Thyroid gland (tissue), 4 donors: ENCODE measurements around the gene COL5A2. TPM values are rescaled to one million over a fixed set of nuclear protein-coding genes. Genes with fewer than 3 reads are reported as not detected.

Experiments used
- DNase-seq, 2 donors: peaks; one replicate each; pipeline ENCODE4 v3.0.0-alpha.2; 2019
- H3K27ac ChIP-seq, 3 donors: fragments of 200-600 bp; sonication (generic); 1 replicate in 2 of 3; 2 replicates in 1 of 3; pipeline ENCODE4 v1.5.1; 2016 to 2019; ENCODE audit warnings: mild to moderate bottlenecking in 1 of 3, moderate library complexity in 1 of 3
- H3K27me3 ChIP-seq: fragments of 200-600 bp; sonication (generic); one replicate; pipeline ENCODE4 v1.5.1; 2019
- H3K36me3 ChIP-seq, 2 donors: fragments of 200-600 bp; sonication (generic); one replicate each; pipeline ENCODE4 v1.5.1; 2016 to 2019
- H3K4me1 ChIP-seq, 2 donors: fragments of 200-600 bp; sonication (generic); one replicate each; pipeline ENCODE4 v1.5.1; 2017 to 2019
- H3K4me3 ChIP-seq, 3 donors: fragments of 200-600 bp; sonication (generic); replicated peaks in 1 of 3; 1 replicate in 2 of 3; 2 replicates in 1 of 3; pipeline ENCODE4 v1.5.1; 2016; ENCODE audit warnings: mild to moderate bottlenecking in 1 of 3
- H3K9me3 ChIP-seq: fragments of 200-600 bp; sonication (generic); one replicate; pipeline ENCODE4 v1.5.1; 2017
- CTCF ChIP-seq, 6 experiments: fragments of 200-600 bp in 3 of 6; fragments of 450-650 bp in 3 of 6; sonication (generic) in 3 of 6; IDR thresholded peaks; one replicate each; pipeline ENCODE4 v1.5.1; 2016 to 2019; ENCODE audit warnings: antibody characterized with exemption in 6 of 6, mild to moderate bottlenecking in 2 of 6, inconsistent platforms in 1 of 6, moderate library complexity in 1 of 6
- POLR2A ChIP-seq, 2 donors: fragments of 450-650 bp; IDR thresholded peaks; one replicate each; pipeline ENCODE4 v1.6.1; 2017; ENCODE audit warnings: antibody characterized with exemption in 2 of 2, mild to moderate bottlenecking in 2 of 2, moderate library complexity in 1 of 2
- WGBS, 2 donors: methylation state at CpG; one replicate each; pipeline ENCODE4 v1.1.5; 2017; 5-methylcytosine and 5-hydroxymethylcytosine counted together
- intact Hi-C: fragments of 100-400 bp; cut with DNase I; formaldehyde crosslinking; loops from one replicate; pipeline ENCODE4 v1.15.1; 2023
- total RNA-seq, 4 donors: library from RNA; depleted of rRNA; stranded (reverse); fragments of >200 nt; gene quantifications; one replicate each; pipeline ENCODE4 v1.2.3, GENCODE V29; 2016

COL5A2 gene
- total RNA-seq, 4 donors from 2014 or later: 10.9 to 22.5 (median 17.5) TPM

GRCh38 chr2:189176516-189176915, 3.0 kb downstream of the COL5A2 start:
- Histone ChIP-seq H3K27me3 (no peaks in the 10 kb centered on the region), H3K4me3 (no peak overlapping the region), H3K27ac (no peak overlapping the region), H3K9me3 (no peaks in the 10 kb centered on the region), H3K4me1 (no peaks in the 10 kb centered on the region), H3K36me3 (no peaks in the 10 kb centered on the region)
- TF ChIP-seq CTCF (IDR thresholded peaks at IDR 0.05) (no peak), POLR2A (IDR thresholded peaks at IDR 0.05) (no peak)
- WGBS, 2 donors: 82 to 83% methylated on average over 3 of the region's 3 CpGs
- DNase-seq: no peak
- intact Hi-C loops: no loop called here

- H3K36me3 ChIP-seq: no peaks in the 10 kb centered on the region
- WGBS, 2 donors: 83 to 86% methylated on average over 2 of the region's 2 CpGs
- no peak overlapping the region for H3K27ac ChIP-seq
- TF ChIP-seq POLR2A (IDR thresholded peaks at IDR 0.05): no peak
- no peak for TF ChIP-seq CTCF (IDR thresholded peaks at IDR 0.05)
- no peaks in the 10 kb centered on the region for H3K9me3 ChIP-seq
- no peak overlapping the region for H3K4me3 ChIP-seq
- H3K27me3 ChIP-seq: no peaks in the 10 kb centered on the region
- H3K4me1 ChIP-seq: no peaks in the 10 kb centered on the region
- intact Hi-C loops: no loop called here
- DNase-seq: no peak
Measured at GRCh38 chr2:189175869-189176433, 3.6 kb downstream of the COL5A2 start.

- 87 to 88% methylated on average over 1 of the region's 1 CpG for WGBS, 2 donors
- Histone ChIP-seq H3K36me3 (no peaks in the 10 kb centered on the region), H3K27me3 (no peaks in the 10 kb centered on the region), H3K27ac (no peak overlapping the region), H3K4me3 (no peak overlapping the region), H3K4me1 (peaks cover 0 to 6% of the 10 kb centered on the region in 2 donors), H3K9me3 (no peaks in the 10 kb centered on the region)
- intact Hi-C loops: no loop called here
- no peak for TF ChIP-seq CTCF (IDR thresholded peaks at IDR 0.05)
- TF ChIP-seq POLR2A (IDR thresholded peaks at IDR 0.05): no peak
- DNase-seq: no peak
Measured at GRCh38 chr2:189171956-189172609, 7.5 kb downstream of the COL5A2 start.

GRCh38 chr2:189168856-189169499, 10.6 kb downstream of the COL5A2 start:
- H3K27me3 ChIP-seq: no peaks in the 10 kb centered on the region
- no peak overlapping the region for H3K4me3 ChIP-seq
- H3K27ac ChIP-seq: no peak overlapping the region
- WGBS, 2 donors: 59 to 71% methylated on average over 2 of the region's 2 CpGs
- intact Hi-C loops: no loop called here
- H3K4me1 ChIP-seq: peaks cover 0 to 8% of the 10 kb centered on the region in 2 donors
- DNase-seq: no peak
- no peaks in the 10 kb centered on the region for H3K36me3 ChIP-seq
- H3K9me3 ChIP-seq: no peaks in the 10 kb centered on the region
- no peak for TF ChIP-seq POLR2A (IDR thresholded peaks at IDR 0.05)
- no peak for TF ChIP-seq CTCF (IDR thresholded peaks at IDR 0.05)
